H1 (cell line): ENCODE data around the gene BASP1. TPM values are rescaled to one million over a fixed set of nuclear protein-coding genes. Genes with fewer than 3 reads are reported as not detected.

Experiments used
- CTCF ChIA-PET: fragments of 300-600 bp; sonication (Branson Sonifier 250); formaldehyde crosslinking; loops from one replicate; lab custom pipeline; 2021; ENCODE audit not compliant: partially characterized antibody; lab: Charles Lee
- POLR2A ChIA-PET: fragments of 300-600 bp; sonication (Branson Sonifier 250); formaldehyde crosslinking; loops from one replicate; lab custom pipeline; 2021; ENCODE audit warnings: inconsistent platforms; ENCODE audit not compliant: partially characterized antibody; lab: Charles Lee
- DNase-seq, 2 experiments: peaks; one replicate each; pipeline versions ENCODE4 v3.0.0 to v3.0.0-alpha.2; 2010 to 2022; ENCODE audit warnings: low spot score in 2 of 2, low read depth in 1 of 2, mixed read lengths in 1 of 2
- FAIRE-seq: peaks from 2 replicates; lab custom pipeline; 2011; peaks lifted over from hg19 to GRCh38; lab: Jason Lieb, UNC
- H2AFZ ChIP-seq: 2 replicates; pipeline ENCODE4 v1.8.1; 2012; ENCODE audit warnings: low read length, inconsistent platforms
- H2AK5ac ChIP-seq: 2 replicates; pipeline ENCODE4 v1.6.1; 2013; ENCODE audit warnings: low read depth, low read length
- H2BK120ac ChIP-seq: replicated peaks from 2 replicates; pipeline ENCODE3; 2013; ENCODE audit warnings: low read depth, low read length, inconsistent platforms
- H2BK12ac ChIP-seq: 2 replicates; pipeline ENCODE4 v1.6.1; 2013; ENCODE audit warnings: low read depth, low read length
- H2BK15ac ChIP-seq: 2 replicates; pipeline ENCODE4 v1.6.1; 2013; ENCODE audit warnings: low read length
- H2BK20ac ChIP-seq: 2 replicates; pipeline ENCODE4 v1.6.1; 2013; ENCODE audit warnings: low read length
- H2BK5ac ChIP-seq: 2 replicates; pipeline ENCODE4 v1.6.1; 2013; ENCODE audit warnings: low read depth, low read length
- H3K14ac ChIP-seq: 2 replicates; pipeline ENCODE4 v1.6.1; 2013; ENCODE audit warnings: inconsistent platforms; ENCODE audit not compliant: insufficient read length
- H3K18ac ChIP-seq: 2 replicates; pipeline ENCODE4 v1.6.1; 2013; ENCODE audit warnings: low read length; ENCODE audit errors: extremely low read depth
- H3K23ac ChIP-seq: 2 replicates; pipeline ENCODE4 v1.6.1; 2013; ENCODE audit warnings: inconsistent platforms; ENCODE audit not compliant: insufficient read length
- H3K23me2 ChIP-seq: 2 replicates; pipeline ENCODE4 v1.6.1; 2013; ENCODE audit warnings: low read depth, low read length
- H3K27ac ChIP-seq: 2 replicates; pipeline ENCODE4 v1.6.1; 2011; ENCODE audit warnings: low read depth, low read length, inconsistent platforms
- H3K27me3 ChIP-seq, 4 experiments: replicated peaks in 1 of 4; 1 replicate in 1 of 4; 2 replicates in 3 of 4; pipeline versions ENCODE4 v1.6.1 to v1.8.1; 2011 to 2013; ENCODE audit warnings: low read length in 3 of 4, mild to moderate bottlenecking in 3 of 4, inconsistent platforms in 2 of 4, mixed read lengths in 2 of 4, moderate library complexity in 1 of 4; ENCODE audit not compliant: control insufficient read depth in 3 of 4, insufficient read depth in 3 of 4; ENCODE audit errors: extremely low read depth in 1 of 4
- H3K36me3 ChIP-seq, 4 experiments: 2 replicates each; pipeline versions ENCODE4 v1.6.1 to v1.8.1; 2011 to 2013; ENCODE audit warnings: mild to moderate bottlenecking in 4 of 4, low read length in 3 of 4, moderate library complexity in 2 of 4, control low read depth in 1 of 4, inconsistent platforms in 1 of 4; ENCODE audit not compliant: insufficient read depth in 4 of 4, control insufficient read depth in 2 of 4
- H3K4ac ChIP-seq: replicated peaks from 2 replicates; pipeline ENCODE3; 2013; ENCODE audit warnings: low read length, low read depth, mixed read lengths, inconsistent platforms; ENCODE audit not compliant: insufficient read length
- H3K4me1 ChIP-seq, 4 experiments: replicated peaks in 1 of 4; 1 replicate in 1 of 4; 2 replicates in 3 of 4; pipeline versions ENCODE4 v1.6.1 to v1.8.1; 2011 to 2013; ENCODE audit warnings: low read length in 3 of 4, inconsistent platforms in 2 of 4, mixed read lengths in 1 of 4; ENCODE audit not compliant: insufficient read depth in 4 of 4, control insufficient read depth in 3 of 4
- H3K4me2 ChIP-seq, 2 experiments: 2 replicates each; pipeline versions ENCODE4 v1.6.1 to v1.8.1; 2011 to 2013; ENCODE audit warnings: low read depth in 2 of 2, low read length in 2 of 2, control low read depth in 1 of 2, inconsistent platforms in 1 of 2, mild to moderate bottlenecking in 1 of 2; ENCODE audit not compliant: insufficient read depth in 1 of 2
- H3K4me3 ChIP-seq, 4 experiments: fragments of 200-600, 300-600 bp in 1 of 4; sonication (generic), shearing (Covaris generic), sonication (Bioruptor Twin) in 1 of 4; 2 replicates each; pipeline versions ENCODE4 v1.5.1 to v1.8.1; 2011 to 2016; ENCODE audit warnings: low read length in 4 of 4, low read depth in 3 of 4, control low read depth in 2 of 4, inconsistent platforms in 2 of 4, mild to moderate bottlenecking in 2 of 4, mixed read lengths in 1 of 4, moderate library complexity in 1 of 4; ENCODE audit not compliant: insufficient read depth in 2 of 4; ENCODE audit errors: extremely low read depth in 1 of 4
- H3K56ac ChIP-seq: replicated peaks from 2 replicates; pipeline ENCODE3; 2013; ENCODE audit warnings: low read depth, mild to moderate bottlenecking, mixed read lengths, low read length, inconsistent platforms; ENCODE audit not compliant: insufficient read length
- H3K79me1 ChIP-seq: 2 replicates; pipeline ENCODE4 v1.6.1; 2013; ENCODE audit warnings: low read depth, low read length, control low read depth
- H3K79me2 ChIP-seq, 2 experiments: 2 replicates each; pipeline versions ENCODE4 v1.6.1 to v1.8.1; 2012 to 2013; ENCODE audit warnings: low read length in 2 of 2, mild to moderate bottlenecking in 2 of 2, inconsistent platforms in 1 of 2; ENCODE audit not compliant: insufficient read depth in 2 of 2, control insufficient read depth in 1 of 2
- H3K9ac ChIP-seq, 4 experiments: replicated peaks in 1 of 4; 1 replicate in 1 of 4; 2 replicates in 3 of 4; pipeline versions ENCODE4 v1.6.1 to v1.8.1; 2011 to 2013; ENCODE audit warnings: low read depth in 3 of 4, low read length in 3 of 4, control low read depth in 2 of 4, mild to moderate bottlenecking in 2 of 4, moderate library complexity in 2 of 4, inconsistent platforms in 1 of 4; ENCODE audit errors: extremely low read depth in 1 of 4
- H3K9me3 ChIP-seq, 2 experiments: 2 replicates each; pipeline versions ENCODE4 v1.6.1 to v1.8.1; 2012 to 2013; ENCODE audit warnings: mild to moderate bottlenecking in 2 of 2, moderate library complexity in 2 of 2, control low read depth in 1 of 2, inconsistent platforms in 1 of 2, low read depth in 1 of 2, low read length in 1 of 2, mixed read lengths in 1 of 2; ENCODE audit not compliant: insufficient read depth in 2 of 2
- H4K20me1 ChIP-seq, 2 experiments: replicated peaks in 1 of 2; 2 replicates each; pipeline versions ENCODE3 to v1.8.1; 2011 to 2013; ENCODE audit warnings: inconsistent platforms in 2 of 2, low read length in 2 of 2, mild to moderate bottlenecking in 1 of 2; ENCODE audit not compliant: insufficient read depth in 2 of 2, control insufficient read depth in 1 of 2
- H4K5ac ChIP-seq: 2 replicates; pipeline ENCODE4 v1.6.1; 2013; ENCODE audit warnings: low read length, low read depth, mixed read lengths, inconsistent platforms; ENCODE audit not compliant: insufficient read length
- H4K8ac ChIP-seq: 2 replicates; pipeline ENCODE4 v1.8.0; 2013; ENCODE audit warnings: mild to moderate bottlenecking, moderate library complexity, low read length, inconsistent platforms; ENCODE audit not compliant: insufficient read depth; ENCODE audit errors: extremely low read depth
- H4K91ac ChIP-seq: replicated peaks from 2 replicates; pipeline ENCODE3; 2013; ENCODE audit warnings: low read length, mixed read lengths, inconsistent platforms; ENCODE audit not compliant: insufficient read length
- ATF3 ChIP-seq: IDR thresholded peaks from 2 replicates; pipeline ENCODE4 v1.6.1; 2011; ENCODE audit warnings: low read depth, mild to moderate bottlenecking, low read length; ENCODE audit not compliant: insufficient read depth
- CREB1 ChIP-seq: IDR thresholded peaks from 2 replicates; pipeline ENCODE4 v1.6.1; 2012; ENCODE audit warnings: inconsistent platforms
- EGR1 ChIP-seq: IDR thresholded peaks from 2 replicates; pipeline ENCODE4 v1.6.1; 2011; ENCODE audit warnings: low read depth, low read length, borderline replicate concordance
- GABPA ChIP-seq: IDR thresholded peaks from 2 replicates; pipeline ENCODE4 v1.6.1; 2011; ENCODE audit warnings: mild to moderate bottlenecking, low read length, moderate library complexity, borderline replicate concordance; ENCODE audit not compliant: insufficient read depth
- GTF2F1 ChIP-seq: IDR thresholded peaks from 2 replicates; pipeline ENCODE4 v1.6.1; 2012; ENCODE audit warnings: low read depth, low read length, improper control_type of control experiment, borderline replicate concordance
- KDM5A ChIP-seq: fragments of 200-600 bp; IDR thresholded peaks from 2 replicates; pipeline ENCODE4 v1.7.1; 2012; ENCODE audit warnings: mild to moderate bottlenecking, low read length, inconsistent platforms, mixed read lengths
- POLR2A ChIP-seq, 2 experiments: IDR thresholded peaks; 1 replicate in 1 of 2; 2 replicates in 1 of 2; pipeline ENCODE4 v1.6.1; 2011; ENCODE audit warnings: low read depth in 2 of 2, low read length in 2 of 2, mild to moderate bottlenecking in 2 of 2; ENCODE audit errors: control extremely low read depth in 1 of 2
- SIRT6 ChIP-seq: IDR thresholded peaks from one replicate; pipeline ENCODE4 v1.7.1; 2012; ENCODE audit warnings: low read length, inconsistent platforms
- SP4 ChIP-seq: IDR thresholded peaks from 2 replicates; pipeline ENCODE4 v1.6.1; 2012; ENCODE audit warnings: low read length, inconsistent platforms
- TAF1 ChIP-seq: IDR thresholded peaks from 2 replicates; pipeline ENCODE4 v1.6.1; 2011; ENCODE audit warnings: mild to moderate bottlenecking, low read depth, low read length
- TBP ChIP-seq: IDR thresholded peaks from 2 replicates; pipeline ENCODE4 v1.6.1; 2011; ENCODE audit warnings: low read depth, low read length, improper control_type of control experiment
- USF2 ChIP-seq: IDR thresholded peaks from 2 replicates; pipeline ENCODE4 v1.6.1; 2011; ENCODE audit warnings: low read length, improper control_type of control experiment
- ZNF274 ChIP-seq: IDR thresholded peaks from 2 replicates; pipeline ENCODE4 v1.7.0; 2012; ENCODE audit warnings: low read length, borderline replicate concordance; ENCODE audit errors: extremely low read depth
- WGBS, 2 experiments: shearing (Covaris generic) in 1 of 2; methylation state at CpG; one replicate each; pipeline versions ENCODE4 v1.1.6 to v1.1.7; 2013 to 2015; ENCODE audit warnings: low lambda C conversion rate in 2 of 2, mixed read lengths in 2 of 2, inconsistent platforms in 1 of 2, low coverage in 1 of 2, missing lambda C conversion rate in 1 of 2; ENCODE audit not compliant: insufficient replicate concordance in 2 of 2, insufficient coverage in 1 of 2, insufficient read length in 1 of 2; ENCODE audit errors: extremely low coverage in 1 of 2, missing lambda C conversion rate in 1 of 2; 5-methylcytosine and 5-hydroxymethylcytosine counted together
- polyA plus RNA-seq, 7 experiments: library from polyadenylated mRNA; depleted of rRNA in 3 of 7; stranded (reverse) in 5 of 7; unstranded in 2 of 7; fragments of >200 nt in 5 of 7; fragments of 200-250 nt in 2 of 7; gene quantifications; 1 replicate in 5 of 7; 2 replicates in 1 of 7; 4 replicates in 1 of 7; pipeline versions ENCODE4 v1.2.1 to v1.2.3, GENCODE V29; 2011 to 2013; ENCODE audit warnings: missing spikeins in 2 of 7, mixed read lengths in 2 of 7
- total RNA-seq: library from RNA; stranded (reverse); fragmentation: NEBNext Ultra II Directional; extraction: Animal tissue kit (Norgen Biotek cat#: 25700); gene quantifications from 2 replicates; pipeline ENCODE4 v1.2.1, GENCODE V29; 2021

BASP1 gene
- total and polyA plus RNA-seq, 2 of the 8 experiments (the other 6 are each of a cell fraction or from before 2014, with no cell fraction given): 95.2 to 104 TPM

GRCh38 chr5:17257705-17258273, 40.4 kb downstream of the BASP1 start:
- no peaks in the 10 kb centered on the region for H3K27me3 ChIP-seq
- DNase-seq (no peak), FAIRE-seq (no peak)
- H2BK120ac ChIP-seq: no peak overlapping the region
- no peak overlapping the region for H3K56ac ChIP-seq
- 83% methylated on average over 5 of the region's 5 CpGs; no CpG with 5 or more reads in 1 of the 2 experiments for WGBS, 2 experiments
- no peak overlapping the region for H4K91ac ChIP-seq
- H4K8ac ChIP-seq: no peak overlapping the region
- H3K27ac ChIP-seq: no peak overlapping the region
- no peak overlapping the region for H4K5ac ChIP-seq
- H3K14ac ChIP-seq: no peak overlapping the region
- H2AK5ac ChIP-seq: no peak overlapping the region
- no peak overlapping the region for H3K4me3 ChIP-seq
- H3K23me2 ChIP-seq: no peaks in the 10 kb centered on the region
- ChIA-PET CTCF (interaction anchor here (0.5 to 1.6 kb wide), 6 partner anchors 18 to 464 kb away, joined by 3 to 5 read pairs (median 3); no protein-coding TSS in a partner anchor), POLR2A (interaction anchor here (0.9 kb wide), 1 partner anchor 26 kb away, joined by 3 read pairs; no protein-coding TSS in a partner anchor)
- no peak overlapping the region for H2BK12ac ChIP-seq
- H3K4ac ChIP-seq: no peak overlapping the region
- H3K9ac ChIP-seq: no peak overlapping the region
- H2BK5ac ChIP-seq: no peak overlapping the region
- no peak overlapping the region for H2BK15ac ChIP-seq
- H2AFZ ChIP-seq: no peak overlapping the region
- H3K23ac ChIP-seq: no peak overlapping the region
- peaks cover 4 to 5% of the 10 kb centered on the region in 2 experiments for H4K20me1 ChIP-seq
- H3K36me3 ChIP-seq: peaks cover 0 to 30% (median 9%) of the 10 kb centered on the region in 4 experiments; a peak in 5 of 8 replicates
- peaks cover 4 to 6% of the 10 kb centered on the region in 2 experiments; a peak in 2 of 4 replicates for H3K9me3 ChIP-seq
- H3K4me2 ChIP-seq: no peak overlapping the region
- no peak overlapping the region for H2BK20ac ChIP-seq
- H3K79me2 ChIP-seq: peaks cover 0 to 97% of the 10 kb centered on the region in 2 experiments; a peak in 3 of 4 replicates
- H3K18ac ChIP-seq: no peak overlapping the region
- H3K79me1 ChIP-seq: peaks cover 2% of the 10 kb centered on the region; the same call in 1 of the 2 replicates
- peaks cover 0 to 10% (median 2%) of the 10 kb centered on the region in 4 experiments; a peak in 3 of 7 replicates for H3K4me1 ChIP-seq
- TF ChIP-seq SP4 (no peak), USF2 (no peak), KDM5A (no peak), ZNF274 (no peak), CREB1 (no peak), SIRT6 (no peak), EGR1 (no peak), GABPA (no peak), TAF1 (no peak), GTF2F1 (no peak), TBP (no peak), ATF3 (no peak), POLR2A (IDR thresholded peaks at IDR 0.05; ENCODE audit: control extremely low read depth in 1 of 2, low read depth in 2 of 2, low read length in 2 of 2) (no peak)
